Upper lobe of right lung (tissue), 1 donor: ENCODE measurements around the gene CSNK2B. TPM values are rescaled to one million over a fixed set of nuclear protein-coding genes. Genes with fewer than 3 reads are reported as not detected.

Experiments used
- ATAC-seq: fragments of 200-7000 bp; cut with Tn5 transposase; one replicate; pipeline ENCODE4 v1.9.1; 2020; ENCODE audit warnings: mild to moderate bottlenecking, moderate library complexity
- DNase-seq: peaks from one replicate; pipeline ENCODE4 v3.0.0-alpha.2; 2020
- H3K27ac ChIP-seq: fragments of 200-600 bp; one replicate; pipeline ENCODE4 v1.8.0; 2022
- H3K27me3 ChIP-seq: fragments of 200-600 bp; one replicate; pipeline ENCODE4 v1.8.0; 2022; ENCODE audit warnings: mild to moderate bottlenecking
- H3K36me3 ChIP-seq: fragments of 200-600 bp; one replicate; pipeline ENCODE4 v1.8.0; 2022
- H3K4me1 ChIP-seq: fragments of 200-600 bp; one replicate; pipeline ENCODE4 v1.8.0; 2022
- H3K4me3 ChIP-seq: fragments of 200-600 bp; one replicate; pipeline ENCODE4 v1.8.0; 2022; ENCODE audit warnings: mild to moderate bottlenecking
- H3K9me3 ChIP-seq: fragments of 200-600 bp; one replicate; pipeline ENCODE4 v1.8.0; 2022
- CTCF ChIP-seq: fragments of 200-600 bp; IDR thresholded peaks from one replicate; pipeline ENCODE4 v1.8.0; 2022; ENCODE audit warnings: antibody characterized with exemption
- intact Hi-C: fragments of 100-400 bp; cut with DNase I; formaldehyde crosslinking; loops from one replicate; pipeline ENCODE4 v1.11.0; 2022
- total RNA-seq: library from RNA; stranded (reverse); fragmentation: NEBNext Ultra II Directional; extraction: Animal tissue kit (Norgen Biotek cat#: 25700); gene quantifications from one replicate; pipeline ENCODE4 v1.2.1, GENCODE V29; 2021
- donor health status: DM: no; HTN: yes; CAD: no; lungs with severe emphysema.

CSNK2B gene
- total RNA-seq, 1 donor from 2014 or later: 114 TPM

GRCh38 chr6:31630177-31630934 lies 35.5 kb upstream of the CSNK2B start:
- ATAC-seq (no peak), DNase-seq (no peak)
- Histone ChIP-seq H3K27me3 (no peaks in the 10 kb centered on the region), H3K4me3 (no peak overlapping the region), H3K36me3 (peaks cover 99% of the 10 kb centered on the region), H3K4me1 (no peaks in the 10 kb centered on the region), H3K27ac (no peak overlapping the region), H3K9me3 (no peaks in the 10 kb centered on the region)
- intact Hi-C loops: no loop called here
- TF ChIP-seq CTCF: no peak

- DNase-seq (no peak), ATAC-seq (no peak)
- intact Hi-C loops: no loop called here
- no peaks in the 10 kb centered on the region for H3K4me1 ChIP-seq
- no peaks in the 10 kb centered on the region for H3K9me3 ChIP-seq
- peaks cover 99% of the 10 kb centered on the region for H3K36me3 ChIP-seq
- H3K27me3 ChIP-seq: no peaks in the 10 kb centered on the region
- TF ChIP-seq CTCF: no peak
- H3K4me3 ChIP-seq: no peak overlapping the region
- H3K27ac ChIP-seq: no peak overlapping the region
These were observed 34.7 kb upstream of the CSNK2B start for GRCh38 chr6:31631209-31631608.

- ATAC-seq: no peak
- intact Hi-C loops: no loop called here
- TF ChIP-seq CTCF: no peak
- no peaks in the 10 kb centered on the region for H3K27me3 ChIP-seq
- H3K4me3 ChIP-seq: no peak overlapping the region
- H3K4me1 ChIP-seq: no peaks in the 10 kb centered on the region
- H3K9me3 ChIP-seq: no peaks in the 10 kb centered on the region
- no peak for DNase-seq
- peaks cover 99% of the 10 kb centered on the region for H3K36me3 ChIP-seq
- H3K27ac ChIP-seq: no peak overlapping the region
These were observed 34.1 kb upstream of the CSNK2B start for GRCh38 chr6:31631681-31632278.

GRCh38 chr6:31632279-31632946 lies 33.5 kb upstream of the CSNK2B start:
- DNase-seq (no peak), ATAC-seq (no peak)
- Histone ChIP-seq H3K4me1 (no peaks in the 10 kb centered on the region), H3K27me3 (no peaks in the 10 kb centered on the region), H3K9me3 (no peaks in the 10 kb centered on the region), H3K4me3 (no peak overlapping the region), H3K36me3 (peaks cover 99% of the 10 kb centered on the region), H3K27ac (no peak overlapping the region)
- intact Hi-C loops: no loop called here
- no peak for TF ChIP-seq CTCF

GRCh38 chr6:31633447-31633846 lies 32.4 kb upstream of the CSNK2B start:
- H3K4me3 ChIP-seq: no peak overlapping the region
- ATAC-seq (no peak), DNase-seq (no peak)
- H3K4me1 ChIP-seq: no peaks in the 10 kb centered on the region
- intact Hi-C loops: no loop called here
- H3K36me3 ChIP-seq: peaks cover 98% of the 10 kb centered on the region
- H3K27ac ChIP-seq: no peak overlapping the region
- H3K9me3 ChIP-seq: no peaks in the 10 kb centered on the region
- no peaks in the 10 kb centered on the region for H3K27me3 ChIP-seq
- TF ChIP-seq CTCF: no peak
